Measurements from ENCODE around the gene PCNX1.
"Not testable (repeated sequence)": the region's sequence is repeated elsewhere in the genome, so short reads cannot be mapped to it uniquely, and the experiment has no call there.

PCNX1 gene

DNA sequence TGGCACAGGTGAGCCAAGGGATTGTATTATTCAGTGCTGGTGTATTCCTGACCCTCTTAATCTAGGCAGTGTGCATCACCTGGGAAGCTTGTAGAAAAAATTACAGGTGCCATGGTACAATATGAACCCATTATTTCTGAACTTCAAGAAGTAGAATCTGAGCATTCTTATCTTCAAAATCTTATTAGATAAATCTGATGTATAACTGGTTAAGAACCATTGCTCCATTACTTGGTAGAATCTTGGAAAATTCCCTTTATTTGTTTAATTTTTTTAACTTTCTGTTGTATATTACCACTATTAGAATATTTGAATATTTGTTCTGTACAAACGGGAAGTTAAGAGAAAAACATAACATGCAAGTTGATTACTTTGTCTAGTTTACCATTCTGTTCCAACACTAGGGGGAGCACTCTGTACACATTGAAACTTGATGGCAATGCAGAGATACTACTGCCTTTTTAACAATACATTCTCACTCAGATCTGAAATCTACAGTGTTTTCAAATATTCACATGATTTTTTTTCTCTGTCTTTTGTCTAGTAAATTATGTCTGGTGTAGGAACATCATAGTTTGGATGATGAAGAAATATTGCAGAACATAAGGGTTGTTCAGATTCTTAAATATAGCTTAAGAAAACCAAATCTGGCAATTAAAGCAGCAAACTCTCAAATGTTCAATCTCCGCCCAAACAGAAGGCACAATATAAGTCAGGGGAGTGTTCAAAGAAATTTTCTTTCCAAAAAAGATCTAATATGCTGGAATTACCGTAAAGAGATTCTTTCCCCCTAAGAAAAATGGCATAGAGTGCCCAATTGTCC is 196.6 kb downstream of the PCNX1 start:
- DNase-seq = peak; percentile 60

DNA sequence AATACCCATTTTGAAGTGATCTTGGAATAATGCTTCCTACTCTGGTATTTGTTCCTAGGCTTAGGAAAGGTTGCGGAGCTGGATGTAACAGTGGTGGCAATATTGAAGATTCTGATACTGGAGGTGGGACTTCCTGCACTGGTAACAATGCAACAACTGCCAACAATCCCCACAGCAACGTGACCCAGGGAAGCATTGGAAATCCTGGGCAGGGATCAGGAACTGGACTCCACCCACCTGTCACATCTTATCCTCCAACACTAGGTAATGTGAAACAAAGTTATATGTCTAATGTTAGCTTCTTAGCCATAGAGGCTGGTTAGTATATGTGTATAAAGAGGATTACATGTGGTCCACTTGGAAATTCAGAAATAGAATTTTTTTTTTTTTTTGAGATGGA is 197.9 kb downstream of the PCNX1 start:
- DNase-seq = no peak

DNA sequence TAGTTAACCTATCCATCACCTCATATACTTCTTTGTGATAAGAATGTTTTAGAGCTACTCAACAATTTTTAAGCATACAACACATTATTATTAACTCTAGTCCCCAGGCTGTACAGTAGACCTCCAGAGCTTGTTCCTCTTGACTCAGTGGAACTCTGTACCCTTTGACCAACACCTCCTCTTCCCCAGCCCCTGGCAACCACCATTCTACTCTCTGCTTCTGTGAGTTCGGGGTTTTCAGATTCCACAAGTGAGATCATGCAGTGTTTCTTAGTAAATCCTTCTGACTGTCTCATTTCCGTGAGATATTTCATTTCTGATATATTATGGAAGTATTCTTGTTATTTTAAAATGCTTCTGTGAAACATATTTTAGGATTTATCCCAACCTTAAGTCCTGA is 200.7 kb downstream of the PCNX1 start:
- DNase-seq = no peak

DNA sequence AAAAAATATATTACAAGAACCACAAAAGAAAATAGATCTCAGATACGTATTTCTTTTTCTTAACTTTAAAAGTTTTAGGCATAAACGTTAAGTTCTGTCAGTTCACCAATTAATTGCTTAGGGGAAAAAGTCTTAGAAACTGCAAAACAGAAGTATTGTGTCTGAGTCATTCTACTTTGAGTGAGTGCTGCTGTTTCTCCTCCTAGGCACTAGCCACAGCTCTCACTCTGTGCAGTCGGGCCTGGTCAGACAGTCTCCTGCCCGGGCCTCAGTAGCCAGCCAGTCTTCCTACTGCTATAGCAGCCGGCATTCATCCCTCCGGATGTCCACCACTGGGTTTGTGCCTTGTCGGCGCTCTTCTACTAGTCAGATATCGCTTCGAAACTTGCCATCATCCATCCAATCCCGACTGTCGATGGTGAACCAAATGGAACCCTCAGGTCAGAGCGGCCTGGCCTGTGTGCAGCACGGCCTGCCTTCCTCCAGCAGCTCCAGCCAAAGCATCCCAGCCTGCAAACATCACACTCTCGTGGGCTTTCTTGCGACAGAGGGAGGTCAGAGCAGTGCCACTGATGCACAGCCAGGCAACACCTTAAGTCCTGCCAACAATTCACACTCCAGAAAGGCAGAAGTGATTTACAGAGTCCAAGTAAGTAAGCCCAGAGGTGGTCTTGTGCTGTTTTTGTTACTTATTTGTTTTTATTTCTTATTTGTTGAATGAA is 201.3 kb downstream of the PCNX1 start:
- no peak for DNase-seq

DNA sequence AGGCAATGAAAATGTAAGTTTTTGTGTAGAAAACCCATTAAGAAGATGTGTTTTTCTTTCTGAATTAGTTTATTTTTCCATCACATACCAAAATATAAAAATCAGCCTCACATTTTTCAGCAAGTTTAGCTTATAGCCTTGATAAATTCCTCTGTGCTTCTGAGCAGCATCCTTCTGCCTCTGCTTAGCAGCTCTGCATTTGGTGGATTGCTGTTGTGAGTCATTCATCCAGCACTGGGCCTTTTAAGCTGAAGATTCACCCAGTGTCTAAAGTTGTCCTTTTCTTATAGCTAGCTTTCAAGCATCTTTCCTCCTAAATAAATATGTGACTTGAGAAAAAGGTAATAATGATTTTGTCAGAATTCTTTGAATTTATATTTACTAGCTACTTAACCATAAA is 206.1 kb downstream of the PCNX1 start:
- no peak for DNase-seq

DNA sequence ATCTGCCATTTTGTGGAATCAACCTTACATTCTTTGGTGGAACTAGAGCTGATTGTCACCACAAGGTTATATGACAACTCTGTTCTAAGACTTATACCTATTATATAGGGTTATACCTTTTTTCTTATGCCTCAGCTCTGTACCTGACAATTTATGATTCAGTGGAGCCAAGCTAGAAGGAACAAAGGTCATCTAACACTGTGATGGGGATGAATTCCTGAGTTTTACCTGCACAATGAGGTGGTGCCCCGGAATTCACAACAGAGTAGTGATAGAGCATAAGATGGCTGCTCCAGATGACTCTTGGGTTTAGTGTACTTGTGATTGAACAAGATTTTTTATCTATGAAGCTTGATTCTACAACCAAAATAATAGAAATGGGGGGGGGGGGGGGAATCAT is 207.3 kb downstream of the PCNX1 start:
- DNase-seq = no peak

DNA sequence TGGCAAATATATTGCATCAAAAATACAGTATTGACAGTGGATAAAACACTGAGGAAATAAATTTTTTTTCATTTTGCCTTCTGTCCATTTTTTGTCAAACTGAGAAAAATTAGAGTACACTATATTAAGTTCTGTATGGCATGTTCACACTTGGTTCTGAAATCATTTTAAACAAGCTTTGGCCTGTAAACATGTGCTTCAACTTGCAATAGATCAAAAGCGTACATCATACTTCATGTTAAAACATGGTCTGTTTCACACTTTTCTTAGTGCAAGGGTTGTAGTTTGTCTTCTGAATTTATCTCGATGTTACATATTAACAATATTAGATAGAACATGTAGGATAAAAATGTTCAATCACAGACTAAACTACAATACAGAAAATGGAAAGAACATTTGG is 208.0 kb downstream of the PCNX1 start:
- no peak for DNase-seq

DNA sequence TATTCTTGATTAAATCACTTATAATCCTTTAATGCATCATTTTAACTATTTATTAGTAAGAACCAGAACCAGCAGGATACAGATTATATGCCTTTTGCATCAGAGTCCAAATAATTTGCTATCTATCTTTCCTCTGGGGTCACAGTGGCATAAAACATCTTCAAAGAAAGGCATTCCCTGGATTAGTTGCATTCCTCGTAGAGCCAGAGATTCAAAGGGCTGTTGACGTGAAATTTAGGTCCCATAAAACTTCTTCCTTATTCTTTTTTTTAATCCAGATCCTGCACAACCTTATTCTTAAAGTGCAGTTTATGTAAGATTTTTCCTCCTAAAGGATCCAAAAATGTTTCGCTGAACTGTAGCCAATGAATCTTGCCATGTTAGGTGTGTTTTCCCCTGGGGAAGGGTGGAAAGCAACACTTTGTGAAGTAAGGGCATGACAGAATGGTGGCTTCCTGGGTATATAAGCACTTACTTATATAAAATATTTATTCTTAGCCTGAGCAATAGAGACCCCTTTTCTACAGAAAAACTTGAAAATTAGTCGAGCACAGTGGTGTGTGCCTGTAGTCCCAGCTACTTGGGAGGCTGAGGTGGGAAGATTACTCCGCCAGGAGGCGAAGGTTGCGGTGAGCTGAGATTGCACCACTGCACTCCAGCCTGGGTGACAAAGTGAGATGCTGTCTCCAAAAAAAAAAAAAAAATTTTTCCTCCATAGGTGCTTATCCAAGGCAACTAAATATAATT is 208.7 kb downstream of the PCNX1 start:
- no peak for DNase-seq

DNA sequence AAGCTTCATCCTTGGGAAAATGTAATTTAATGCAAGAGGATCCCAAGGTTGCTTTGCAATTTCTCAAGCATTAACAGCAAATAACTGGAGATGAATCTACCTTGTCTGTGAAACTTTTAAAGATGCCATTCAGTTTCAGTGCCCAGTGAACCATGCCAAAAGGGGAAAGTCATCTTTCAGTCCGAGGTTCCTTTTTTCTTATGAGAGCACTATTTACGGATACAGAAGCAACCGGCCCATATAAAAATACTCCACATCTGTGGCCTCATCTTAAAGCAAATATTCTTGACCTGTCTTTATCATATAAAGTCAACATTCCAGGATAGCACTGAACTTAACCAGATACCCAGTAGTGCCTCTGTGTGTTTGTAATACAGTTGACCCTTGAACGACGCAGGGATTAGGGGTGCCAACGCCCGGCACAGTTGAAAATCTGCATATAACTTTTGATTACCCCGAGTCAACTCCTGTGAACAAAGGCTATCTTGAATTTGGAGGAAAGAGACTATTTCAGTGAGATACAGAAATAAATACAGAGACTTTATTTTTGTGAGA is 209.4 kb downstream of the PCNX1 start:
- DNase-seq = no peak

DNA sequence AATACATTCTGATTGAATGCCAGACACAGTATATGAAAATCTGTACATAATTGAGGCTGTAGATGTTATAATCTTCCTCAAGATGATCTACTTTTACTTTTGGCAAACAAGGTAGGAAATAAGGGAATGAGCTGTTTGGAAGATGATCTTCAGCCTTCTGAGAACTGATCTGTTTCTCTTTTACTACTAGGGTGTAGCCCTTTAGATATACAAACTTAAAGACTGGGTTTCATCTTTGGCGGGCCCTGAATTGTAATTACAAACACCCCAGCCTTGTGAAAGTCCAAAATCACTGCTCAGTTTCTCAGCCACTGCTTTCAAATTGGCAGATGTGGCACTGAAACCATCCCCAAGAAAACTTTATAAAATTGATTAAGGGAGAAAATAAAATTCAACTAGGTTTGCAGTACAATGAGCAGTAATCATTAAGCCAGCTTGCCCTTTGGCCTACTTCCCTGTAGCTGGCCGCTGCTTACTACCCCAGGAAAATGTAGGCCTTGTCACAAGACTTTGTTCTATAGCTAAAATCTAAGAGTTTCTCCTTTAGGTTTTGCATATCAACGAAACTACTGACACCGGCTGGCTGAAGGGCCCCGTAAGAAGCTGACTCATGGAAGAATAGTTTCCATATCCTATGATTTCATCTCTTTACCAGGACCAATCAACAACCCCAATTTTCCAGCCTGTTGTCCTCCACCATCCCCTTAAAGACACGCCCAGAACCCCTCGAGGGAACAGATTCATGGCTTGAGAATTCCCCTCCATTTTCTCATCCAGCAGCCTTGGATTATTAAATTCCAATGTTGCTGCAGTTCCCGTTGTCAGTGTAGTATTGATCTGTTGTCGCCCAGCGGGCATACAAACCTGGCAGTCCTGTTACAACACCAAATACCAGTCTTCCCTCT is 210.8 kb downstream of the PCNX1 start:
- DNase-seq = no peak

DNA sequence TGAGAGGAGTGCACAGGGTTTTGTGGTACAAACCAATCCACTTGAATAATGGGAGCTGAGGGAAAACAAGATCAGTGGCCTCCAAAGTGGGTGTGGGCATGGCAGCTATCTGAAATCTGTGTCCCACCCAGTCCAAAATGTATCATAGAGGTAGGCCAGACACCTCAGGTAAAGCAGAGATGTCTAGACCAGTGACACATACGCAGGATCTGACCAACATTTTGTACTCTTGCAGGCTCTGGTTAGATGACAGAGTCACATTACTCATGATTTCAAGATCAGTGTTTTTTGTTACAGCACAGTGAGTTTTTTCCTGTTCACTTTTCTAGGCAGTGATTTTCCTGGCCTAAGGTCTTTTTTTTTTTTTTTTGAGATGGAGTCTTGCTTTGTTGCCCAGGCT is 211.8 kb downstream of the PCNX1 start:
- peak; percentile 20 for DNase-seq

DNA sequence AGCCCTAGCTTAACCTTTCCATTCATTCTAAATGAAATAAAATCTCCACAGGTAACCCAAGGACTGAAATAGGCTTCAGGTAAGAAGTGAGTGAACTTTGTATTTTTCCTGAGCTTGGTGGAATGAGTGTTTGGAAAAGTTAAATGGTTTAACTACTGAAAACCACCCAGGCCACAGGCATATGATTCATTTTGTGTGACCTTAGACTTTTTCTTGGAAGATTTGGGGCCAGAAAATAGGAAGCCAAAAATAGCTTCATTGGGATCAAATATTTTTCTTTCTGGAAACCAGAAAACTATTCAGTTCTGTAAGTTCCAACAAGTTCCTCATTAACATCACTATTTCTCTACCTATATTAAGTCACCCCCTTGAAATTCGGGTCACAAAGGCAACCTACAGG is 212.6 kb downstream of the PCNX1 start:
- no peak for DNase-seq

DNA sequence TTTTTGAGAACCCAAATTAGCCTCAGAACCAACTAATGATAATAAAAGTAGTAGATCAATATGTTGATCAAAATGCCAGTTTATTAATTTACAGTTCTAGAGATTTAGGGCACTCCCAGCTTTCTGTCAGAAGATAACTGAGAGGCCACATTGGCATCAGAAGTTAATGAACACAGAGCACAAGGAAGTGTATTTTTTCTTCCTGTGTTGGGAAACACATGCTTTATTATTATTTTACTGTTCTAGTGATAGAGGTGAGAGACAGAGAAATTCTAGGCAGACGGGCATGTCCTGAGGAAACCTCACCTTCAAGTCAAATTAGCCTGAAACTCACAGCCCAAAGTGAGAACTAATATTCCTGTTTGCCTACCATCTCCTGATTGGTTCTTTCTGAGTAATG is 213.7 kb downstream of the PCNX1 start:
- no peak for DNase-seq

DNA sequence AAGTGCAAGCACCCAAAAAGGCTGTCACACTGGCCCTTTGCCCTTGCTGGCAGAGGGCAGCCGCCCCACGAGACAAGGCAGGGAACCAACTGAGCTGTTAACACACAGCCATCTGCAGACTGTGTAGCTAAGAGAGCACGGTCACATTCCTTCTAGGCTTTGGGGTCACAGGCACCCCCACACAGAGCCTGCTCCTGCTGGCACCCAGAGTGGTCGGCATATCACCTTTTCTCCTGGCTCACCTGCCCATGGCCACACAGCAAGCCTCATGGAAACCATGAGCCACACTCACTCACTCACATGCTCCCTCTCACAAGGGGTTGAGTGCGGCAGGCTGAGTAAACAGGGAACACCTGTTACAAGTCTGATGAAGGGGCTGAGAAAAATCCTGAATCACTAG is 214.5 kb downstream of the PCNX1 start:
- no peak for DNase-seq

DNA sequence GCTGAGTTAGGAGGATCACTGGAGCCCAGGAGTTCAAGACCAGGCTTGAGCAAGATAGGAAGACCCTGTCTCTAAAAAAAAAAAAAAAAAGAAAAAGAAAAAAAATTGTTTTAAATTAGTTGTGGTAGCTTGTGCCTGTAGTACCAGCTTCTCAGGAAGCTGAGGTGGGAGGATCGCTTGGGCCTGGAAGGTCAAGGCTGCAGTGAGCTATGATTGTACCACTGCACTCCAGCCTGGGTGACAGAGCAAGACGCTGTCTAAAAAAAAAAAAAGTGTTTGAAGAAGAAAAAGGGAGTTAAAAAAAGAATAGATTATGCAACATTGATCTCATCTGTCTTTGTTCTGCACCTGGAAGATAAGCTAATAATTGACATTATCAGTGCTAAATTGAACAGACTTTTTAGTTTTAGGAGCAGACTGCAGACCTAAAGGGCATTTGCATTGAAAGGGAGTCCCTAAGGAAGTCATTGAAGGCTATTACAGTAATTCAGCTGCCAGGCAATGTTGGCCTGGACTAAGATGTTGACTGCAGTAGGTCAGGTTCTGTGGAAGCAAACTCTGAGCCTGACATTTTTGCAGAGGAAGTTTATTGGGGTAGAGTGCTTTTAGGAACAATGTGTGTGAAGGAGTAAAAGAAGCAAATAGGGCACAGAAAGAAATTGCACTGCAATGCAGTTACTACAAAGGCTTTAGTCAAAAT is 215.8 kb downstream of the PCNX1 start:
- DNase-seq = no peak

DNA sequence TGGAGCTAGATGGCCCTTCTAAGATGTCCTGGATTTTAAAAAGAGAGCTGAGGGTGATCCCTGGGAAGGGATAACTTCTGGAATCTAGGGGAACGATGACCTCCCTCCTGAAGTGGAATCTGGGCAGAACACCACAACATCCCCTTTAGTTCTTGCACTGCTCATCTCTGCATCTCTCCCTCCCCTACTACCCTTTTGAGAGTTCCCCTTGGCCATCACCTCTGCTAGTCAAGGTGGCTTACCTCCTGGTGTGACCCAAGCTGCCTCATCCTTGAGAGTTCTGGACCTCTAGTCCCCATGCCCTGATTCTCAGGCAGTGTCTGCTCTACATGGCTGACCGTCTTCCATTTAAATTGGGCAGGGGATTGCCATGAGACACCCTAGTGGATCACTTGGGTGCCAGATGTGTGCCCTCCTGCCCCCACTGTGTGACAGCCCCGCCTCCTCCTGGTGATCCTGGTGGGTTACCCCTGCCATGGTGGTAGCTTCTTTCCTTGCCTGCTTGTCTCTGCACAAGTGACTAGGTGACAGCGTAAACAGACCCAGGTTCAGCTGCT is 216.4 kb downstream of the PCNX1 start:
- no peak for DNase-seq

DNA sequence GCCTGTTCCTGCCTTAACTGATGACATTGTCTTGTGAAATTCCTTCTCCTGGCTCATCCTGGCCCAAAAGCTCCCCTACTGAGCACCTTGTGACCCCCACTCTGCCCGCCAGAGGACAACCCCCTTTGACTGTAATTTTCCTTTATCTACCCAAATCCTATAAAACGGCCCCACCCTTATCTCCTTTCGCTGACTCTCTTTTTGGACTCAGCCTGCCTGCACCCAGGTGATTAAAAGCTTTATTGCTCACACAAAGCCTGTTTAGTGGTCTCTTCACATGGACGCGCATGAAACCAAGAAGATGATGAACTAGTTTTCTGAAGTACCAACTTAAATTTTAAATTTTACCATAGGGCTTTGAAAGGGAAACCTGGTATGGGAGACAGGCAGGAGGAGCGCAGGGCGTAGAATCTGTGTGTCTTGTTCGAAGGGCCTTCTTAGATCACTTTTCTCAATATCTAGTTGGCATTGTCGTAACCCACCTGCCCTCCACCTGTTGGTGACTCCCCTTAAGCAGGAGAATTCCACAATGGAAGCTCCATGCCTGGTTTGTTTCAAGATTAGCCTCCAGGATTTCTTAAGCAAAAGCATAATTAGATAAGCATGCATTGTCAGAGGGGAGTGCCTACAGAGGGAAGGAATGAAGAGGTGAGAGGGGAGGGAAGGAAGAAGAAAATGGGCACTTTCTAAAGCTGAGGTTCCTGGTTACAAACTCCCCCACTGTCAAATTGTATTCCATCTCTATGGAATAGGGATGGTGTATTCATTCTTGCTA is 222.6 kb downstream of the PCNX1 start:
- DNase-seq = not testable (repeated sequence)

DNA sequence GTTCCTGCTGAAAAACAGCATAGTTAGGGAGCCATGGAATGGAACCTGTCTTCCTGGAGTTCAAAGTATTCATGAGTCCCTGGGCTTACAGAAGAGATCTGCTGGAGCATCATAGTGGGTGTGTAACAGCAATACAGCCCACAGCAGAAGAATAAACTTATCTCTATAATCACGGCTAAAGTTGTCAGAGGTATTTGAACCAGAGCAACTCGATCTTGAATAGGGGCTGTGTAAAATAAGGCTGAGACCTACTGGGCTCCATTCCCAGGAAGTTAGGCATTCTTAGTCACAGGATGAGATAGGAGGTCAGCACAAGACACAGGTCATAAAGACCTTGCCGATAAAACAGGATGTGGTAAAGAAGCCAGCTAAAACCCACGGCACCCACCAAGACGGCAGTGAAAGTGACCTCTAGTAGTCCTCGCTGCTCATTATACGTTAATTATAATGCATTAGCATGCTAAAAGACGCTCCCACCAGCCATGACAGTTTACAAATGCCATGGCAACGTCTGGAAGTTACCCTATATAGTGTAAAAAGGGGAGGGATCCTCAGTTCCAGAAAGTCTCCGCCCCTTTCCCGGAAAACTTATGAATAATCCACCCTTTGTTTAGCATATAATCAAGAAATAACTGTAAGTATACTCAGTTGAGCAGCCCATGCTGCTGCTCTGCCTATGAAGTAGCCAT is 223.4 kb downstream of the PCNX1 start:
- peak; percentile 21 for DNase-seq

DNA sequence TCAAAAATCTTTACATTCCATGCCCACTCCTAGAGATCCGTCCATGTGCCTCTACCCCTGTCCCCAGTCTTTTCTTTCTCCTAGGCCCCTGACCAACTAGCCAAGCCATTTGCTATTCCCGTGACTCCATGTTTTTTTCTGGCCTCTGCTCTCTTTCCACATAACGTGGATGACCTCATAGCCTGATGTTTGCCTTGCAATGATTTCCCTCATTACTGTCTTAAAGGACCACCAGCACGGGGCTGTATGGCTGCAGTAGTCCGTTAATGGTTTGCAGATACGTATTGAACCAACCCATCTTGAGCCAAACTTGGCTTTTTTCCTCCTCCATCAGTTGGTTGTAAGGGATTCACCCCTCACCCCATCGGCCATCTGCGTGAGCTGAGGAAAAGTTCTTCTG is 226.0 kb downstream of the PCNX1 start:
- no peak for DNase-seq

DNA sequence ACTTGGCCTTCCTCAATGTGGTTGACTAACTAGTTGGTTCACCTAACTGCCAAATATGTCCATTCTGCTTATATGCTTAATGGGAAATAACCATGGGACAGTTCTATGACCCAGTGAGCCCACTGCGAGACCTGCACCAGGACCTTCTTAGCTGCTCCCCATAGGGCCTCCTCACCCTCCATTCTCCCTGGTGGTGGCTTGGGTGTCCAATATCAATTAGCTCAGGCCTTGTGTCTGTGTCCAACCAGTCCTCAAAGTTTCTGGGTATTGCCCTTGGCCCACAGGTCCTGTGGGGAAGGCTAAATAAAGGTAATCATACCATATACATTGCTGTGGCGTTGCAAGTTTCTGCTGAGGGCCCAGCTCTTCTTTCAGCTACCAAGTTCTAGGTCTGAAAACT is 228.2 kb downstream of the PCNX1 start:
- no peak for DNase-seq

All from activated CD4-positive, alpha-beta T cell treated with anti-CD3 and anti-CD28 coated beads, Interleukin-2, amount 50 U/mL, for 16 hours (primary cell).